ENCODE measurements around the gene ULK1. TPM values are rescaled to one million over a fixed set of nuclear protein-coding genes. Genes with fewer than 3 reads are reported as not detected.

The ULK1 gene
- polyA plus RNA-seq, 3 donors: 1.0 to 75.1 (median 1.3) TPM

- H3K4me3 Mint-ChIP-seq: peak overlapping the region; percentile 78 to 89
- H3K27ac Mint-ChIP-seq: peak overlapping the region; percentile 97 to 99 (median 98)
Observed at GRCh38 chr12:131861261-131862083, 33.0 kb upstream of the ULK1 start.

DNA sequence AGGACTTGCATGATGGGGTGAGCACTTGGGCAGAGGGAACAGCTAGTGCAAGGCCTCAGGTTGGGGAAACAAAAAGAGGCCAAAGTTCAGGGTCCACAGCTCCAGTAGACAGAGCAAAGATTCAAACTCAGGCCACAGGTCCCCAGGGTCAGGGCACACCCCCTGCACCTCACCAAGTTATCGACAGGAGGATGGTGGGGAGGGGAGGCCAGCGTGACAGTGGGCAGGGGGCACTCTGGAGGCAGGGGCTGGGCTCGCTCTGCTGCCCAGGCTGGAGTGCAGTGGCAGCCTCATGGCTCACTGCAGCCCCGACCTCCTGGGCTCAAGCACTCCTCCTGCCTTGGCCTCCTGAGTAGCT is 32.4 kb upstream of the ULK1 start:
- peaks cover 42% of the 10 kb centered on the region for H3K4me1 Mint-ChIP-seq
- H3K27ac ChIP-seq (ENCODE audit: low read depth in 1 of 2, low read length in 2 of 2): peak overlapping the region; percentile 85 to 92
- intact Hi-C loops (cut with micrococcal nuclease): loop anchor here (5.0 kb wide), 1 partner anchor 35 kb away; no protein-coding TSS in a partner anchor
- H3K27me3 Mint-ChIP-seq (ENCODE audit: low read depth in 3 of 3): peaks cover 2 to 5% (median 2%) of the 10 kb centered on the region in 3 donors
- H3K4me2 ChIP-seq (replicated peaks; ENCODE audit: extremely low read depth, low read length, poor library complexity, severe bottlenecking): no peak overlapping the region
- H3K9ac ChIP-seq (ENCODE audit: insufficient read depth, low read length, poor library complexity, severe bottlenecking): peak overlapping the region; percentile 66
- H3K4me3 Mint-ChIP-seq: peak overlapping the region in 1 of 2 donors; percentile 46
- no peaks in the 10 kb centered on the region for H3K79me2 ChIP-seq (ENCODE audit: insufficient read depth, low read length)
- peaks cover 42 to 47% of the 10 kb centered on the region in 2 donors for H3K4me1 ChIP-seq (ENCODE audit: control insufficient read depth in 1 of 2, insufficient read depth in 2 of 2, low read length in 2 of 2)
- WGBS (ENCODE audit: insufficient coverage): 70% methylated on average over 4 of the region's 4 CpGs
- DNase-seq: no peak
- no peak overlapping the region for H2AFZ ChIP-seq (ENCODE audit: insufficient read depth, low read depth, low read length, poor library complexity, severe bottlenecking)
- H3K36me3 ChIP-seq (replicated peaks in 1 of 2; ENCODE audit: control insufficient read depth in 1 of 2, insufficient read depth in 2 of 2, low read length in 2 of 2): no peaks in the 10 kb centered on the region
- H3K36me3 Mint-ChIP-seq: no peaks in the 10 kb centered on the region
- H4K20me1 ChIP-seq (ENCODE audit: insufficient read depth, low read length): no peaks in the 10 kb centered on the region
- H3K9me3 ChIP-seq (replicated peaks in 1 of 2; ENCODE audit: control insufficient read depth in 1 of 2, insufficient read depth in 1 of 2, low read length in 2 of 2): no peaks in the 10 kb centered on the region
- TF ChIP-seq, protein P1, sequence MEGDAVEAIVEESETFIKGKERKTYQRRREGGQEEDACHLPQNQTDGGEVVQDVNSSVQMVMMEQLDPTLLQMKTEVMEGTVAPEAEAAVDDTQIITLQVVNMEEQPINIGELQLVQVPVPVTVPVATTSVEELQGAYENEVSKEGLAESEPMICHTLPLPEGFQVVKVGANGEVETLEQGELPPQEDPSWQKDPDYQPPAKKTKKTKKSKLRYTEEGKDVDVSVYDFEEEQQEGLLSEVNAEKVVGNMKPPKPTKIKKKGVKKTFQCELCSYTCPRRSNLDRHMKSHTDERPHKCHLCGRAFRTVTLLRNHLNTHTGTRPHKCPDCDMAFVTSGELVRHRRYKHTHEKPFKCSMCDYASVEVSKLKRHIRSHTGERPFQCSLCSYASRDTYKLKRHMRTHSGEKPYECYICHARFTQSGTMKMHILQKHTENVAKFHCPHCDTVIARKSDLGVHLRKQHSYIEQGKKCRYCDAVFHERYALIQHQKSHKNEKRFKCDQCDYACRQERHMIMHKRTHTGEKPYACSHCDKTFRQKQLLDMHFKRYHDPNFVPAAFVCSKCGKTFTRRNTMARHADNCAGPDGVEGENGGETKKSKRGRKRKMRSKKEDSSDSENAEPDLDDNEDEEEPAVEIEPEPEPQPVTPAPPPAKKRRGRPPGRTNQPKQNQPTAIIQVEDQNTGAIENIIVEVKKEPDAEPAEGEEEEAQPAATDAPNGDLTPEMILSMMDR (IDR thresholded peaks at IDR 0.05): no peak
- no peak overlapping the region for H3K4me3 ChIP-seq (replicated peaks in 1 of 3; ENCODE audit: low read depth in 2 of 3, low read length in 3 of 3)
- H3K27me3 ChIP-seq (ENCODE audit: control insufficient read depth in 2 of 2, insufficient read depth in 2 of 2, low read length in 2 of 2): no peaks in the 10 kb centered on the region
- peak overlapping the region; percentile 97 to 99 (median 98) for H3K27ac Mint-ChIP-seq
- H3K9me3 Mint-ChIP-seq: peaks cover 0 to 2% (median 0%) of the 10 kb centered on the region in 7 donors

More at GRCh38 chr12:131861261-131862083, 33.0 kb upstream of the ULK1 start:
- H3K27me3 ChIP-seq (ENCODE audit: control insufficient read depth in 2 of 2, insufficient read depth in 2 of 2, low read length in 2 of 2): no peaks in the 10 kb centered on the region
- H3K4me3 ChIP-seq (replicated peaks in 1 of 3; ENCODE audit: low read depth in 2 of 3, low read length in 3 of 3): peak overlapping the region in 2 of 3 experiments; percentile 35 to 71
- intact Hi-C loops (cut with micrococcal nuclease): loop anchor here (5.0 kb wide), 1 partner anchor 36 kb away; no protein-coding TSS in a partner anchor
- H3K36me3 ChIP-seq (replicated peaks in 1 of 2; ENCODE audit: control insufficient read depth in 1 of 2, insufficient read depth in 2 of 2, low read length in 2 of 2): no peaks in the 10 kb centered on the region
- no peaks in the 10 kb centered on the region for H4K20me1 ChIP-seq (ENCODE audit: insufficient read depth, low read length)
- TF ChIP-seq, protein P1 (IDR thresholded peaks at IDR 0.05): no peak
- Mint-ChIP-seq H3K36me3 (no peaks in the 10 kb centered on the region), H3K9me3 (peaks cover 0 to 2% (median 0%) of the 10 kb centered on the region in 7 donors), H3K4me1 (peaks cover 42% of the 10 kb centered on the region), H3K27me3 (ENCODE audit: low read depth in 3 of 3) (peaks cover 2 to 5% (median 3%) of the 10 kb centered on the region in 3 donors)
- peak overlapping the region; percentile 77 for H3K4me2 ChIP-seq (replicated peaks; ENCODE audit: extremely low read depth, low read length, poor library complexity, severe bottlenecking)
- H3K4me1 ChIP-seq (ENCODE audit: control insufficient read depth in 1 of 2, insufficient read depth in 2 of 2, low read length in 2 of 2): peaks cover 42 to 45% of the 10 kb centered on the region in 2 donors
- WGBS (ENCODE audit: insufficient coverage): 47% methylated on average over 5 of the region's 12 CpGs
- H2AFZ ChIP-seq (ENCODE audit: insufficient read depth, low read depth, low read length, poor library complexity, severe bottlenecking): peak overlapping the region; percentile 67
- H3K9me3 ChIP-seq (replicated peaks in 1 of 2; ENCODE audit: control insufficient read depth in 1 of 2, insufficient read depth in 1 of 2, low read length in 2 of 2): no peaks in the 10 kb centered on the region
- DNase-seq: no peak
- H3K9ac ChIP-seq (ENCODE audit: insufficient read depth, low read length, poor library complexity, severe bottlenecking): peak overlapping the region; percentile 66
- H3K27ac ChIP-seq (ENCODE audit: low read depth in 1 of 2, low read length in 2 of 2): peak overlapping the region; percentile 85 to 92
- H3K79me2 ChIP-seq (ENCODE audit: insufficient read depth, low read length): no peaks in the 10 kb centered on the region

Measured in CD14-positive monocyte (primary cell).